Muscle layer of colon (tissue), 2 donors: ENCODE measurements around the gene FKBP8.

ENCODE experiments used
- H3K27ac ChIP-seq: one replicate; pipeline ENCODE4 v1.7.0; 2013; ENCODE audit warnings: low read depth, mild to moderate bottlenecking, low read length, moderate library complexity
- H3K27me3 ChIP-seq, 2 donors: one replicate each; pipeline ENCODE4 v1.7.0; 2013; ENCODE audit warnings: low read length in 2 of 2, mild to moderate bottlenecking in 2 of 2; ENCODE audit not compliant: insufficient read depth in 2 of 2, control insufficient read depth in 1 of 2
- H3K36me3 ChIP-seq: one replicate; pipeline ENCODE4 v1.7.0; 2013; ENCODE audit warnings: mild to moderate bottlenecking, low read length; ENCODE audit not compliant: insufficient read depth
- H3K4me1 ChIP-seq: one replicate; pipeline ENCODE4 v1.7.0; 2013; ENCODE audit warnings: mild to moderate bottlenecking, low read length; ENCODE audit not compliant: insufficient read depth
- H3K4me3 ChIP-seq, 2 donors: one replicate each; pipeline ENCODE4 v1.7.0; 2013; ENCODE audit warnings: low read length in 2 of 2, low read depth in 1 of 2, mild to moderate bottlenecking in 1 of 2, moderate library complexity in 1 of 2
- H3K9ac ChIP-seq: one replicate; pipeline ENCODE4 v1.7.0; 2013; ENCODE audit warnings: low read length
- H3K9me3 ChIP-seq: one replicate; pipeline ENCODE4 v1.7.0; 2013; ENCODE audit warnings: mild to moderate bottlenecking, low read length
- donor health status: abdominal sarcoma.
- donor health status: Adenocarcinoma of cecum.

Gene FKBP8

GRCh38 chr19:18499055-18499775, 44.2 kb downstream of the FKBP8 start:
- Histone ChIP-seq H3K4me3 (no peak overlapping the region), H3K4me1 (peaks cover 73% of the 10 kb centered on the region), H3K27ac (no peak overlapping the region), H3K9me3 (no peaks in the 10 kb centered on the region), H3K9ac (no peak overlapping the region), H3K27me3 (no peaks in the 10 kb centered on the region), H3K36me3 (no peaks in the 10 kb centered on the region)

DNA sequence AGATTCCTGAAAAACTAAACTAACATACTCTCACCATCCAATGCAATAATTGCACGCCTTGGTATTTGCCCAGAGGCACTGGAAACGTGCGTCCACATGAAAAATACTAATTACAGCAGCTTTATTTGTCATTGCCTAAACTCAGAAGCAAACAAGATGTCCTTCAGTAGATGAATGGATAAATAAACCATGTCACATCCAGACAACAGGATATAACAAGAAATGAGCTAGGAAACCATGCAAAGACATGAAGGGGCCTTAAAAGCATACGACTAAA, 46.5 kb downstream of the FKBP8 start:
- H3K4me1 ChIP-seq = peaks cover 72% of the 10 kb centered on the region
- H3K9me3 ChIP-seq = no peaks in the 10 kb centered on the region
- H3K9ac ChIP-seq = no peak overlapping the region
- H3K4me3 ChIP-seq = no peak overlapping the region
- no peaks in the 10 kb centered on the region for H3K27me3 ChIP-seq
- no peaks in the 10 kb centered on the region for H3K36me3 ChIP-seq
- H3K27ac ChIP-seq = no peak overlapping the region

DNA sequence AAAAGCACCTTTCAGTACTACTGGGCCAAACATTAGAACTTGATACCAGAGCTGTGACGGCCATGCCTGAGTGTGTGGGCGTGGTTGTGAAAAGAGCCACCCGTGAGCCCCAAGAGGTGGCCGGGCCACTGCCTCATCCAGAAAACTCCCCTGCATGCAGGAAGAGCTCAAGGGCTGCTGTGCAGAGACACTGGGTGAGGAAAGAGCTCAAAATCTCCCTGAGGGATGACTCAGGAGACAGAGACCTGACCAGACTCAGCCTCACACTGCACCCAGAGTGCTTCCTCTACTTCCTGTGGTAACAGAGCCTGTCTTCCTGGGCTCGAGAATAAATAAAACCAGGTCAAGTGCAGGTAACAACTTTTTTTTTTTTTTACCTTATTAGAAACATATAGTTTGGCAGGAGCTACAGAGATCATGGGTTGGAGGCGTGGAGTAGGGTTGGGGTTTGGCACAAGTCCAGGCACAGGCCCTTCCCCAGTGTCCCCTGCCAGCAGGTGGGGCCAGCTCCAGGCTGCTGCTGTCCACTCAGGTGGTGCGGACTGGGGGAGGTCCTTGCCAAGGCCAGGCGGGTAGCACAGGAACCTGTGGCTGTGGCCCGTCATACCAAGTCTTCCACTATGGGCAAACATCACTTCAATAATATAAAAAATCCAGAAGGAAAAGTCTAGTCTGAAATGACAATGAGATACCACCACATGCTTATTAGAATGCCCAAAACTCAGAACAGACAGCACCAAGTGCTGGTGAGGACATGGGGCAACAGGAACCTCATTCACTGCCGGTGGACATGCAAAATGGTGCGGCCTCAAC, 47.0 kb downstream of the FKBP8 start:
- Histone ChIP-seq H3K4me1 (peaks cover 66% of the 10 kb centered on the region), H3K4me3 (no peak overlapping the region), H3K27me3 (no peaks in the 10 kb centered on the region), H3K9me3 (no peaks in the 10 kb centered on the region), H3K36me3 (no peaks in the 10 kb centered on the region), H3K9ac (no peak overlapping the region), H3K27ac (no peak overlapping the region)

DNA sequence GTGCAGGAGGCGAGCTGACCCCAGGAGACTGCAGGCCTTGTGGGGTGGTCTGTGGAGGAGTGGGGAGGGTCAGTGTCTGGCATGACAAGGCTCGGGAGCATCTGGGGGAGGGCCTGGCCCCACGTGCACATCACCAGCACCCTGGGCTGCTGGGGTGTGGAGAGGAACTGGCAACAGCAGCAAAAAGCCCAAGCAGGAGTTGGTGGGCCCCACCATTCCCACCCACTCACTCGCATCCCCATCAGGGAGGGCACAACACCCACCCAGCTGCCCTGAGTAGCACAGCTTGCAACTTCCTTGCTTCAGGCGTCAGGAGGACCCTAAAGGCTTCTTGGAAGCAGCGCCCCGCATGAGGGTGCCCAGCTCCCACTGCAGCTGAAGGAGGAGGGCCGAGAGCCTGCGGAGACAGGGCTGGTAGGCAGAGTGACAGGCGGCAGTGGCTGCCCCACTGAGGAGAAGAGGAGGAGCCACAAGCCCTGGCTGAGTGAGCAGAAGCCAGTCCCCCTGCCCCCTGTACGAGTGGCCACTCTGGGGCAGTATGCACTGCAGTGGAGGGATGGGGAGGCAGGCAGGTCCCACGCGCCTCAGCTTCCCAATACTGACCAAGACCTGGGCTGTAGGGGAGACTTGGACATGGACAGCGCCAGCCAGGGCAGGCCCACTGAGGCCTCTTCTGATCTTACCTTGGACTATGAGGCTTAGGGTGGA, 48.0 kb downstream of the FKBP8 start:
- H3K9ac ChIP-seq = no peak overlapping the region
- H3K4me3 ChIP-seq = no peak overlapping the region
- no peaks in the 10 kb centered on the region for H3K9me3 ChIP-seq
- no peaks in the 10 kb centered on the region for H3K36me3 ChIP-seq
- no peak overlapping the region for H3K27ac ChIP-seq
- H3K4me1 ChIP-seq = peaks cover 56% of the 10 kb centered on the region
- no peaks in the 10 kb centered on the region for H3K27me3 ChIP-seq

DNA sequence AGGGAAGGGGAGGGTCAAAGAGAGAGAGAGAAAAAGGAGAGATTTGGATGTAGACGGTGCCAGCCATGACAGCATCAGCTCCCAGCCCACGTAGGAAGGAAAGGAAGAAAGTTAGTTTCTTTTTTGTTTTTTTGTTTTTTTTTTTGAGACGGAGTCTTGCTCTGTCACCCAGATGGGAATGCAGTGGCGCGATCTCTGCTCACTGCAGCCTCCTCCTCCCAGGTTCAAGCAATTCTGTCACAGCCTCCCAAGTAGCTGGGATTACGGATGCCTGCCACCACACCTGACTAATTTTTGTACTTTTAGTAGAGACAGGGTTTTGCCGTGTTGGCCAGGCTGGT, 49.1 kb downstream of the FKBP8 start:
- H3K27me3 ChIP-seq = no peaks in the 10 kb centered on the region
- H3K4me3 ChIP-seq = no peak overlapping the region
- no peak overlapping the region for H3K27ac ChIP-seq
- H3K36me3 ChIP-seq = no peaks in the 10 kb centered on the region
- no peaks in the 10 kb centered on the region for H3K9me3 ChIP-seq
- H3K4me1 ChIP-seq = peaks cover 49% of the 10 kb centered on the region
- no peak overlapping the region for H3K9ac ChIP-seq

GRCh38 chr19:18493440-18494266, 49.7 kb downstream of the FKBP8 start:
- Histone ChIP-seq H3K9me3 (no peaks in the 10 kb centered on the region), H3K36me3 (no peaks in the 10 kb centered on the region), H3K9ac (no peak overlapping the region), H3K27ac (no peak overlapping the region), H3K4me1 (peaks cover 50% of the 10 kb centered on the region), H3K4me3 (no peak overlapping the region), H3K27me3 (no peaks in the 10 kb centered on the region)

GRCh38 chr19:18491995-18492953, 51.1 kb downstream of the FKBP8 start:
- no peak overlapping the region for H3K4me3 ChIP-seq
- H3K9me3 ChIP-seq = no peaks in the 10 kb centered on the region
- H3K27ac ChIP-seq = no peak overlapping the region
- H3K36me3 ChIP-seq = no peaks in the 10 kb centered on the region
- H3K27me3 ChIP-seq = no peaks in the 10 kb centered on the region
- H3K9ac ChIP-seq = no peak overlapping the region
- peaks cover 58% of the 10 kb centered on the region for H3K4me1 ChIP-seq

GRCh38 chr19:18490728-18491127, 52.6 kb downstream of the FKBP8 start:
- Histone ChIP-seq H3K9ac (no peak overlapping the region), H3K36me3 (no peaks in the 10 kb centered on the region), H3K27me3 (no peaks in the 10 kb centered on the region), H3K4me3 (no peak overlapping the region), H3K9me3 (no peaks in the 10 kb centered on the region), H3K27ac (no peak overlapping the region), H3K4me1 (peaks cover 70% of the 10 kb centered on the region)

GRCh38 chr19:18489627-18490184, 53.7 kb downstream of the FKBP8 start:
- Histone ChIP-seq H3K27ac (no peak overlapping the region), H3K9ac (no peak overlapping the region), H3K9me3 (no peaks in the 10 kb centered on the region), H3K4me3 (no peak overlapping the region), H3K27me3 (no peaks in the 10 kb centered on the region), H3K4me1 (peaks cover 65% of the 10 kb centered on the region), H3K36me3 (no peaks in the 10 kb centered on the region)

DNA sequence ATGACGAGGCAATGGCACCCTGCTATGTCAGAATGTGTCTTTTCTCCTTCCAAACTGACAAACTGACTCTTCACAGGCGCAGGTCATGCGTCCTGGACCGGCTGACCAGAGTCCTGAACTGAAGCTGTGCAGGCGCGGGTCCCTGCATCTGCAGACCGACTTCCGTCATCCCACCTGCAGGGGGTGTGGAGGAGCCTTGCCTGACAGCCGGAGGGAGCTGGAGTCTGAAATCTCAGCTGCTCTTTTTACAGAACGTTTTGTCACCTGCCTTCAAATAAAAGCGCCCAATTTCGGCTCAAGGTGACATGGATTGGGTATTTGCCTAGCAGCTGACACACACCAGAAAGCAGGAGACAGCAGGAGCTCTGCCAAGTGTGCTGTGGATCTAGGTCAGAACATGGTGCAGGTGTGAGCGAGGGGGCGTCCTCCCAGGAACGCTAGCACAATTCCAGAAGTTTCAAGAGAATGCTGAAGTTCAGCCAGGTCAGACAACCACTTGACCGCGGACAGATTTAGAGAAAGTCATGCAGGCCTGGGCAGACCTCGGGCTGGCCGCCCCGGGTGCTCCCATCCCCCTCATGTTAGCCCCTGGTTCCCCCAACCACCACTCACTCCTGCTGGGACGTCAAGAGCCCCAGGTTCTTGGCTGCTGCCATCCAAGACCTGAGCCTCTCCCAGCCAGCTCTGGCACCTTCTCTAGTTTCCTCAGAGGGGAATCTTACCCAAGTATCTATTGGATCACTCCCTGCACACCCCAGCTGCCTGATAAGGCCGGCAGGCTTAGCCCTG, 54.3 kb downstream of the FKBP8 start:
- Histone ChIP-seq H3K4me3 (peak overlapping the region in 1 of 2 donors; percentile 22), H3K4me1 (peaks cover 60% of the 10 kb centered on the region), H3K27me3 (no peaks in the 10 kb centered on the region), H3K27ac (peak overlapping the region; percentile 24), H3K36me3 (no peaks in the 10 kb centered on the region), H3K9ac (no peak overlapping the region), H3K9me3 (no peaks in the 10 kb centered on the region)
